GM11168 (cell line): ENCODE results near the gene ADGRA1.

Experiments
- in situ Hi-C: fragments of 300-500 bp; cut with MboI; formaldehyde crosslinking; loops from one replicate; pipeline ENCODE4 v1.12.0; 2022; ENCODE audit warnings: low sequenced_read_pairs; ENCODE audit not compliant: unreplicated experiment

Gene ADGRA1

GRCh38 chr10:133090654-133091053 is 2.9 kb downstream of the ADGRA1 start:
- in situ Hi-C loops: no loop called here

DNA sequence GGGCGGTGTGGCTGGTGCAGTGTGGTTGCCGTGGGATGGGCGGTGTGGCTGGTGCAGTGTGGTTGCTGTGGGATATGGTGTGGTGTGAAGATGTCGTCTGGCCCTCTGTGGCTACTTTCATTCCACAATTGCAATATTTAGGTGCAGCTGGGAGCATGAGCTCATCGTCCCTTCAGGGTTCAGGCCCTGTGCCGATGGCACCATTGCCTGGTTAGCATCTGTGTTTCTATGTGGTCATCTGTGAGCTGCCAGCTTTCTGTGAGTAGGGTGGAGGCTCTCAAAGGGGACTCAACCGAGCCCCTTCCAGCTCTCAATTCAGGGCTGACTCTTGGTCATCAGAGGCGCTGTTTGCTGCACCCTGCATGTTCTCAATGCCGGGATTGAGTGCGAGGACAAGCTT is 3.6 kb downstream of the ADGRA1 start:
- in situ Hi-C loops: no loop called here

- in situ Hi-C loops: no loop called here
Observed at GRCh38 chr10:133093291-133093690, 5.6 kb downstream of the ADGRA1 start.

GRCh38 chr10:133094286-133094685 is 6.6 kb downstream of the ADGRA1 start:
- in situ Hi-C loops: no loop called here

DNA sequence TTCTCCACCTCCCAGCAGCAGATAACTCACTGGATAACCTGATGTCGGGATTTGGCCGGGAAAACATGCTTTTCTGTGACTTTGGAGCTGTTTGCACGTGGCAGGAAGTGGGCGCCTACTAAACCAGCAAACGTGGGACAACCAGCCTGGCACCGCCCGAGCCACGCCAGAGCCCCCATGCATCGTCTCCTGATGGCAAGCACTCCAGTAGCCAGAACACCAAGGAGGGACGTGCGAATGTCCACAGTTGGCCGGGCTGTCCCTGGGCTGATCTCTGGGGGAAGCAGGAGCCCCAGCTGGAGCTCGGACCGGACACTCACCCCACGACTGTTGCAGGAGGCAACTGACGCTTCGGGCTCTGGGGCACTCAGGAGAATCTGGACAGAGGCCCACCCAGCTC is 7.1 kb downstream of the ADGRA1 start:
- in situ Hi-C loops: no loop called here

DNA sequence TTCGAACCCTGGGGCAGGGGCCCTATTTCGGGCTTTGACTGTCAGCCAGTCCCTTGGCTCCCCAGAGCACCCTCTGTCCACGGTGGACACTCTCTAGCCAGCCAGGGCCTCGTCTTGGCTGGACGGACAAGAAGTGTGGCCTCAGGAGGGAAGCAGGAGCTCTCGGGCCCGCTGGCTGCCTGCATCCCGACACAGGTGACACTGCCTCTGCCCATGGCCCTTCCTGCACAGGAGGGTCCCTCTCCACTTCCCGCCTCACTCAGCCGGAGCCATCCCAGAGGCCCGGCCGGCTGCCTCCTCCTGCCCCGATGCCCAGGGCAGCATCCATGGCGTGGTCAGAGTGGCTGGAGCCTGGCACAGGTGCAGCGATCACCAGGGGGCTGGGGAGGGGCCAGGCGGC is 7.9 kb downstream of the ADGRA1 start:
- in situ Hi-C loops: no loop called here

- in situ Hi-C loops: no loop called here
Observed at GRCh38 chr10:133096616-133097269, 9.0 kb downstream of the ADGRA1 start.

DNA sequence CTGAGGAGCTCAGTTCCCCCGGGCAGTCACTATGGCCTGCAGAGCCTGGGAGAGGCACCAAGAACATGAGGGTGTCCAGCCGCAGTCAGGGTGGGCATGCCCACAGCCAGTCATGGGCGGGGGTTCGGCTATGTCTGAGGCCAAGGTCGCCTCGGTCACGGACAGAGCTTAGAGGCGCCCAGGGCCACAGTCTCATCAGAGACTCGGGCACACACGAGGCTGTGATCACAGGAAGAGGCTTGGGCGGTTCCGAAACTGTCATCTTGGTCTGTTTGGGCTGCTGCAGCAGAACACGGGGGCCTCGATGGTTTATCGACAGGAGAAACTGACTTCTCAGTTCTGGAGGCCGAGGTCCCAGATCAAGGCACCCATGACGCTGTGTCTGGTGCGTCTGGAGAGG is 9.7 kb downstream of the ADGRA1 start:
- in situ Hi-C loops: no loop called here

GRCh38 chr10:133097961-133098360 is 10.2 kb downstream of the ADGRA1 start:
- in situ Hi-C loops: no loop called here

DNA sequence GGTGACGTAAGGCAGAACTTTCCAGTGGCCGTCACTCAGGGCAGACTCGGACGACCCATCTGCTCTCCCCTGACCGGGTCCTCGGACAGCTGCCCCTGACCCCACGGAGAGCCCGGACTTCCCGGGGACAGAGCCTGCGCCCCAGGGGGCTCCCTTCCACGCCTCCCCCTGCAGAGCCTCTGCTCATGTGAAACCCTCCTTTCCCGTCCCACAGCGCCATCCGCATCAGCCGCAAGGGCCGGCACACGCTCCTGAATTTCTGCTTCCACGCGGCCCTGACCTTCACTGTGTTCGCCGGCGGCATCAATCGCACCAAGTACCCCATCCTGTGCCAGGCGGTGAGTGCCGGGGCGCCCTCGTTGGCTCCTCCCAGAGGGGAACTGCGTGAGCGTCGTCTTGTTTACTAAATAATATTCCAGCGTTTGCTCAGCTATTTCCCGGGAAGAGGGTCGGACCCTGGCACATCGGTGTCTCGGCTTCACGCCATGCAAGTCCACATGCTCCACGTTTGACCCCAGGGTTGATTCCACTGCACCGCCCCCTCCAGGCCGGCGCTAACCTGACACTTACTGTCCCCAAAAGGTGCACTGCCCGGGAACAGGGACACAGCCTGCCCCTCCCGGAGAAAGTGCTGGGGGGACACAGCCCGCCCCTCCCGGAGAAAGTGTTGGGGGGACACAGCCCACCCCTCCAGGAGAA is 10.9 kb downstream of the ADGRA1 start:
- in situ Hi-C loops: no loop called here

DNA sequence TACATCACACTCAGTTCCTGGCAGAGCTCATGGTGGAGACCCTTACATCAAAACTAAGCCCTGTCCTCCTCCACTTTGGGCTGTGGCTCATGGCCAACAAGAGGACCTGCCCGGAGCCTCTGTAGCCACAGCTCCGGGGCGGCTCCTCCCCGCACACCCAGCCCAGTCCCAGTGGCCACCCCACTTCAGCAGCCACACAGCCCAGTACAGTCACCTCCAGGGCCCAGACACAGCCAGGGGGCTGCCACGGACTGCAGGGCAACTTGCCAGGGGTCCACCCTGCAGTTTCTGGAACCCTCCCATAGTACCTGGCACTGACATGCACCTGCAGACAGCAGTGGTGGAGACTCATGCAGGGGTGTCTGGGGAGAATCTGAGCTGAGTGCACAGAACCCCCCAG is 11.8 kb downstream of the ADGRA1 start:
- in situ Hi-C loops: no loop called here

- in situ Hi-C loops: no loop called here
Observed at GRCh38 chr10:133100186-133100585, 12.5 kb downstream of the ADGRA1 start.

DNA sequence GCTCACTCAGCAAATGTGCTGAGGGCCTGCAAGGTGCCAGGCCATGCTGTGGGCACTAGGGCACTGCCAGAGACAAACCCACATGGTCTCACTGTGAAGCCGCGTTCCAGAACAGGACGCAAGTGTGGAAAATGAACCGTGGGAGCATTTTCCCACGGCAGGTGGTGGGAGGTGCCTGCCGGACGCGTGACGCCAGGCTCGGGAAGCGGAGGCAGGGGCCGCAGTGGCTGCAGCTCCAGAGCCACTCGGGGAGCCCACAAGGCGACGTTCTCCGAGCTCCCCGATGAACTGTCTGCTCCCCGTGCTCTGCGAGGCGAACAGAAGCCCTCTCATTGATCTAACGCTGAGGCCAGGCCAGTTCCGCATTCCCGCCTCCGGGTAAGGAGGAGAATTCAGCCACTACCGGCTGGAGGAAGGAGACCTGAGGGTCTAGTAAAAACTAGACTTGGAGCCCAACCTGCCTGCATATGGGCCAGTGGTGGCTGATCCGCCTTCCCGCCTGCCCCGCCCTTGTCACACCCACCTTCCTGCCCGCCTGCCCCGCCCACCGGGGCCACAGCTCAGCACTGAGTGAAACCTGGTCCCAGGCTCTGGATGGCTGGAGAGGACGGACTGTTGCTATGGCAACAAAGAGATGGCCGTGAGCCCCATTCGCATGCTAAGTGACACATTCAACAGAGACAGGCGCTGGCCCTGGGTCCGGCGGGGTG is 13.1 kb downstream of the ADGRA1 start:
- in situ Hi-C loops: no loop called here

GRCh38 chr10:133101416-133101810 is 13.7 kb downstream of the ADGRA1 start:
- in situ Hi-C loops: no loop called here

DNA sequence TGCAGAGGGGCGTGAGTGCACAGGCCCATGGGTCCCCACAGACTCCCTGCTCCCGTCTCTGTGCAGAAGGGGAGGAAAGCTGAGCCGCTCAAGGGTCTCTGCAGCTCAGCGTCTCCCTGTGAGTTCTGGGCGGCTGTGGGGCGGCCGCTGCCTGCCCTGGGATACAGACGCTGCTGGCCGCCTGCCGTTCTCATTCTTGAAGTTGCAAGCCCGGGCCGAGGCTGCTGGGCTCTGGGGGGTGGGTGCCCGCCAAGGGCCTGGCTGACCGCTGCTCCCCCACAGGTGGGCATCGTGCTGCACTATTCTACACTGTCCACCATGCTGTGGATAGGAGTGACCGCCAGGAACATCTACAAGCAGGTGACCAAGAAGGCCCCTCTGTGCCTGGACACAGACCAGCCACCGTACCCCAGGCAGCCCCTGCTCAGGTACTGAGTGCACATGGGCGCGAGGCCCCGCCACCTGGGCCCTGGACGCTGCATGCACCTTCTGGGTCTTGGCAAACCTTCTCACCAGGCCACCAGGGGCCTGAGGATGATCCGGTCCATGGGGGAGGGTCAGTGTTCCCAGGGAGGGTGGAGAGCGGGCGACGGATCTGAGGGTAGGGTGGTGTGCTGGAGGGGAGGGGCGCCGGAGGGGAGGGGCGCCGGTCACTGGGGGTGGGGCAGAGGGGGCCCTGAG is 14.8 kb downstream of the ADGRA1 start:
- in situ Hi-C loops: no loop called here

DNA sequence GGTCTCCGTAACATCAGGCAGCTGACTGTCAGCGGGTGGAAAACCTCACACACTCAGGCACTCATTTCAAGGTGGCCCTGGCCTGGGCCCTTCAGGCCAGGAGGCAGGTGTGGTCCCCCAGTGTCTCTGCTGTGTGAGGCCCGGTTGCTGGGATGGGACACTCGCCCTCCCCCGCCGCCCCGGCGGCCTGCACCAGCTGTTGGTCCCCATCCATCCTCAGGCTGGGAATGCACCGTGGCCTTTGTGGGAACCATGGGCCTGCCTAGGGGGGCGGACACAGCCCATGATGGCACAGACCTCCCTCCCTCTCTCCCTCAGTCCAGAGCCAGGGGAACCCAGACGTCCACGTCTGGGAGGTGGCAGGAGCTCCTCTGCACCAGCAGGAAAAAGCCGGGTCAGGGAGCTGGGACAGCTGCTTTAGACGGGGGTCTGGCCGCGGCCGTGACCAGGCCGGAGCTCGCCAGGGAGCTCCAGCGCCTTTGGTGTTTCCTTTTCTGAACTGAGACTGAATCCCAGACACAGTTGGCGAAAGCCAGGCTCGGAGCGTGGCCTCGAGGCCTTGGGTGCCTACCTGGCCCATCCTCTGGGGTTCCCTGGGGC is 15.7 kb downstream of the ADGRA1 start:
- in situ Hi-C loops: no loop called here

- in situ Hi-C loops: no loop called here
Observed at GRCh38 chr10:133104068-133104962, 16.6 kb downstream of the ADGRA1 start.

DNA sequence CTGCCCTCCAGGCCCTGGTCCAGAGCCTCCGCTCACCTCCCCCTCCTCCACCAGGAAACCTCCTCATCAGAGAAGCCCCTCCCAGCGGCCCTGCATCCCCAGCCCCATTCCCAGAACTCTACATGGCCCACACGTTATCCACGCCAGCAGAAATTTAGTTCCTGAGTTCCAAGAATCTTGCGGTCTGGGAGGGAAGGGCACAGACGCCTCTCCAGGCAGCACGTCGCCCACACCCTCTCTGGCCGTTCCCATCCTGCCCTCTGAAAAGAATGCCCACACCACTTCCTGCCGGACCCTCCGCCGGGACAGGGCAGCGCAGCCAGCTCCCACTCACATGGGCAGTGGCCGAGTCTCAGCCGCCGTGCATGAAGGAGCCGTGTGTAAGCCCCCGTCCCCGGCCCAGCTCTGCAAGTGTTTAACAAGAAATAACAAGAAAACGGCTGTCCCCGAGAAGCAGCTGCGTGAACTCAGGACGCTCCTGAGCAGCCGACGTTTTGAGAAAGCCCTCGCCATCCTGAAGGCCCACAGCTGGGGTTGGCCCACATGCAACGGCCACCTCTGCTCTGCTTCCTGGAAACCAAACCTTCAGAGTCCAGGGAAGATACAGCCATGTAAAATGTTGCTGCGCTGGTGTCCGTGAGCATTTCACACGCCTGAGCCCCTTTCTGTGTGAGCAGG is 17.4 kb downstream of the ADGRA1 start:
- in situ Hi-C loops: no loop called here
